A673 (cell line): ENCODE data around the gene CNTN1.

Source experiments
- EZH2 ChIP-seq: fragments of 200-600 bp; sonication (generic); IDR thresholded peaks from 2 replicates; pipeline ENCODE4 v1.6.1; 2017; ENCODE audit warnings: borderline replicate concordance, low read depth, mild to moderate bottlenecking, mixed read lengths, antibody characterized with exemption, low read length; ENCODE audit not compliant: poor library complexity, severe bottlenecking
- TF ChIP-seq, protein P1 (sequence below): fragments of 300-800, 200-600 bp; sonication (generic); conservative IDR thresholded peaks from 2 replicates; pipeline ENCODE4 v1.5.1; 2017; ENCODE audit warnings: low read depth, mild to moderate bottlenecking, antibody characterized with exemption, low read length, moderate library complexity, mixed read lengths

DNA sequence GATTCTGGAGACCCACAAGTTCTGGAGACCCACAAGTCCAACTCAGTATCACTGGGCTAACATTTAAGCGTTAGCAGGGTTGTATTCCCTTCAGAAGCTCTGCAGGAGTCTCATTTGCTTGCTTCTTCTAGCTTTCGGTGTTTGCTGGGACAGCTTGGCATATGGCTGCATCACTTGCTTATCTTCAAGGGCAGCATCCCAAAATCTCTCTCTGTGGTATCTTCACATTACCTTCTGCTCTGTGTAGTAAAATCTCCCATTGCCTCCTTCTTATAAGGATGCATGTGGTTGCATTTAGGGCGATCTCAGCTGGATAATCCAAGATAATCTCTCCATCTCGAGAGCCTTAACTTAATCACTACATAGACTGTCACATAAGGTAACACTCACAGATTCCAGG lies 7.3 kb upstream of the CNTN1 start:
- no peak for TF ChIP-seq EZH2
- TF ChIP-seq, protein P1, sequence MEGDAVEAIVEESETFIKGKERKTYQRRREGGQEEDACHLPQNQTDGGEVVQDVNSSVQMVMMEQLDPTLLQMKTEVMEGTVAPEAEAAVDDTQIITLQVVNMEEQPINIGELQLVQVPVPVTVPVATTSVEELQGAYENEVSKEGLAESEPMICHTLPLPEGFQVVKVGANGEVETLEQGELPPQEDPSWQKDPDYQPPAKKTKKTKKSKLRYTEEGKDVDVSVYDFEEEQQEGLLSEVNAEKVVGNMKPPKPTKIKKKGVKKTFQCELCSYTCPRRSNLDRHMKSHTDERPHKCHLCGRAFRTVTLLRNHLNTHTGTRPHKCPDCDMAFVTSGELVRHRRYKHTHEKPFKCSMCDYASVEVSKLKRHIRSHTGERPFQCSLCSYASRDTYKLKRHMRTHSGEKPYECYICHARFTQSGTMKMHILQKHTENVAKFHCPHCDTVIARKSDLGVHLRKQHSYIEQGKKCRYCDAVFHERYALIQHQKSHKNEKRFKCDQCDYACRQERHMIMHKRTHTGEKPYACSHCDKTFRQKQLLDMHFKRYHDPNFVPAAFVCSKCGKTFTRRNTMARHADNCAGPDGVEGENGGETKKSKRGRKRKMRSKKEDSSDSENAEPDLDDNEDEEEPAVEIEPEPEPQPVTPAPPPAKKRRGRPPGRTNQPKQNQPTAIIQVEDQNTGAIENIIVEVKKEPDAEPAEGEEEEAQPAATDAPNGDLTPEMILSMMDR = no peak
